GM10266 (cell line): ENCODE results near the gene ZNF366.

ENCODE experiments used
- DNase-seq: peaks from one replicate; pipeline ENCODE4 v3.0.0; 2012; ENCODE audit errors: extremely low spot score
- TF ChIP-seq, protein P1 (sequence below): IDR thresholded peaks from 2 replicates; pipeline ENCODE4 v1.5.1; 2012; ENCODE audit warnings: mild to moderate bottlenecking, low read depth; ENCODE audit not compliant: control insufficient read depth, insufficient read depth; ENCODE audit errors: missing control alignments

ZNF366 gene

GRCh38 chr5:72459089-72459661 lies 48.0 kb downstream of the ZNF366 start:
- peak; percentile 35 for DNase-seq
- TF ChIP-seq, protein P1, sequence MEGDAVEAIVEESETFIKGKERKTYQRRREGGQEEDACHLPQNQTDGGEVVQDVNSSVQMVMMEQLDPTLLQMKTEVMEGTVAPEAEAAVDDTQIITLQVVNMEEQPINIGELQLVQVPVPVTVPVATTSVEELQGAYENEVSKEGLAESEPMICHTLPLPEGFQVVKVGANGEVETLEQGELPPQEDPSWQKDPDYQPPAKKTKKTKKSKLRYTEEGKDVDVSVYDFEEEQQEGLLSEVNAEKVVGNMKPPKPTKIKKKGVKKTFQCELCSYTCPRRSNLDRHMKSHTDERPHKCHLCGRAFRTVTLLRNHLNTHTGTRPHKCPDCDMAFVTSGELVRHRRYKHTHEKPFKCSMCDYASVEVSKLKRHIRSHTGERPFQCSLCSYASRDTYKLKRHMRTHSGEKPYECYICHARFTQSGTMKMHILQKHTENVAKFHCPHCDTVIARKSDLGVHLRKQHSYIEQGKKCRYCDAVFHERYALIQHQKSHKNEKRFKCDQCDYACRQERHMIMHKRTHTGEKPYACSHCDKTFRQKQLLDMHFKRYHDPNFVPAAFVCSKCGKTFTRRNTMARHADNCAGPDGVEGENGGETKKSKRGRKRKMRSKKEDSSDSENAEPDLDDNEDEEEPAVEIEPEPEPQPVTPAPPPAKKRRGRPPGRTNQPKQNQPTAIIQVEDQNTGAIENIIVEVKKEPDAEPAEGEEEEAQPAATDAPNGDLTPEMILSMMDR, result no peak

GRCh38 chr5:72458407-72458806 lies 48.8 kb downstream of the ZNF366 start:
- no peak for DNase-seq
- TF ChIP-seq, protein P1, result no peak

GRCh38 chr5:72457491-72457890 lies 49.7 kb downstream of the ZNF366 start:
- TF ChIP-seq, protein P1, result no peak

DNA sequence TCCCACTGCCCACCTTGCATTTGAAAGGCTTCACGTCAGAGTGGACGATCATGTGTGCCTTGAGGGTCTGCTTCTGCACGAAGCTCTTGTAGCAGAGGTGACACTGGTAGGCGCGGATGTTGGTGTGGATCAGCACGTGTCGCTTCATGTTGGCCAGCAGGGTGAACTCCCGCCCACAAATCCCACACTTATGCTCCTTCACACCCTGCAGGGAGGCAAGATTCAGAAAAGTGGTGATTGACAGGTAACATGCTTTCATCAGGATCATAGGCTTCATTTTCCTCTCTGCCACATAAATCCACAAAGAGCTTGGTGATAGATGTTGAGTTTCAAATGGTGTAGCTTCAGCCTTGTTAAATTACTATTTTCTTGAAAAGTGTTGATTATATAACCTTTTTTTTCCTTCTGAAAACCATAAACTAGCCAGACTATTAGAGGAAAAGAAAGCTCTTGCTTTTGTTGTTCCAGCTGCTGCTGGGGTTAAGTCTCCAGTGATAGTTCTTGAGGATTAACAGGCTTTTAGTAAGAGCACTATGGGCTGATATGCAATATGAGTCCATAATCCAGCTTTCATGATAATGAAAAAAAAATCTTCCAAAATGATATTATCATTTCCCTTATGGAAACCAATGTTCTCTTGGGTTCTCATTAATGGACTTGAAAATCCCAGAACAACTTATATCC lies 50.7 kb downstream of the ZNF366 start:
- TF ChIP-seq, protein P1, result no peak
- no peak for DNase-seq

More at GRCh38 chr5:72457491-72457890, 49.7 kb downstream of the ZNF366 start:
- no peak for DNase-seq

GRCh38 chr5:72455476-72455875 lies 51.7 kb downstream of the ZNF366 start:
- TF ChIP-seq, protein P1, result no peak
- DNase-seq, result no peak

GRCh38 chr5:72454996-72455395 lies 52.2 kb downstream of the ZNF366 start:
- no peak for DNase-seq

More at GRCh38 chr5:72454996-72455395, 52.2 kb downstream of the ZNF366 start:
- TF ChIP-seq, protein P1, result no peak
